OCI-LY7 (cell line): Measurements from ENCODE around the gene ZNF148. TPM values are rescaled to one million over a fixed set of nuclear protein-coding genes. Genes with fewer than 3 reads are reported as not detected.
A peak's percentile ranks its signal among the peaks of the same experiment; 100 is the strongest.

Source experiments
- BruUV-seq: library from RNA; stranded (reverse); fragments of 400-500 nt; replicated peaks from 2 replicates; lab custom pipeline; 2021; lab: Mats Ljungman, UMichigan
- CTCF ChIA-PET: fragments of 300-600 bp; sonication (Branson Sonifier 250); formaldehyde crosslinking; loops from one replicate; lab custom pipeline; 2022; ENCODE audit warnings: antibody characterized with exemption; ENCODE audit not compliant: unreplicated experiment; lab: Charles Lee
- POLR2A ChIA-PET: fragments of 300-600 bp; sonication (Branson Sonifier 250); formaldehyde crosslinking; loops from one replicate; lab custom pipeline; 2022; ENCODE audit warnings: antibody characterized with exemption; lab: Charles Lee
- DNase-seq: peaks from one replicate; pipeline ENCODE4 v3.0.0-alpha.2; 2015; ENCODE audit warnings: low spot score
- H2AFZ ChIP-seq: fragments of 200-600 bp; sonication (generic), shearing (Covaris generic); 2 replicates; pipeline ENCODE4 v1.6.1; 2014; ENCODE audit warnings: mild to moderate bottlenecking, antibody characterized with exemption, low read length, moderate library complexity
- H3K27ac ChIP-seq: fragments of 200-600 bp; sonication (generic); 2 replicates; pipeline ENCODE4 v1.5.1; 2014; ENCODE audit warnings: mixed run types, low read depth, mild to moderate bottlenecking, moderate library complexity, low read length, inconsistent platforms; ENCODE audit not compliant: poor library complexity, severe bottlenecking
- H3K36me3 ChIP-seq: fragments of 200-600 bp; sonication (generic); 2 replicates; pipeline ENCODE4 v1.6.1; 2014; ENCODE audit warnings: mild to moderate bottlenecking, antibody characterized with exemption, low read length, moderate library complexity, mixed read lengths; ENCODE audit not compliant: insufficient read depth
- H3K4me1 ChIP-seq: fragments of 200-600 bp; sonication (generic); 2 replicates; pipeline ENCODE4 v1.5.1; 2014; ENCODE audit warnings: mild to moderate bottlenecking, low read length; ENCODE audit not compliant: insufficient read depth, poor library complexity, severe bottlenecking
- H3K4me2 ChIP-seq: fragments of 200-600 bp; sonication (generic); 2 replicates; pipeline ENCODE4 v1.6.1; 2014; ENCODE audit warnings: mild to moderate bottlenecking, low read length
- H3K4me3 ChIP-seq: fragments of 200-600 bp; sonication (generic); 2 replicates; pipeline ENCODE4 v1.5.1; 2014; ENCODE audit warnings: mild to moderate bottlenecking, low read depth, low read length; ENCODE audit not compliant: poor library complexity, severe bottlenecking
- H3K79me2 ChIP-seq: fragments of 200-600 bp; sonication (generic); 2 replicates; pipeline ENCODE4 v1.6.1; 2016; ENCODE audit warnings: low read depth, mild to moderate bottlenecking, low read length, moderate library complexity, mixed read lengths; ENCODE audit not compliant: insufficient read depth
- H3K9me2 ChIP-seq: fragments of 200-600 bp; sonication (generic); 2 replicates; pipeline ENCODE4 v1.6.1; 2016; ENCODE audit warnings: mild to moderate bottlenecking, low read length, mixed read lengths; ENCODE audit not compliant: insufficient read depth
- H3K9me3 ChIP-seq: fragments of 200-600 bp; sonication (generic); 2 replicates; pipeline ENCODE4 v1.6.1; 2014; ENCODE audit warnings: mild to moderate bottlenecking, mixed run types, low read length, mixed read lengths
- H4K20me1 ChIP-seq: fragments of 200-600 bp; sonication (generic); 2 replicates; pipeline ENCODE4 v1.6.1; 2014; ENCODE audit warnings: mild to moderate bottlenecking, antibody characterized with exemption, low read length, moderate library complexity, mixed read lengths; ENCODE audit not compliant: insufficient read depth
- EZH2phosphoT487 ChIP-seq: fragments of 200-600 bp; sonication (generic); IDR thresholded peaks from 2 replicates; pipeline ENCODE4 v1.6.1; 2018; ENCODE audit warnings: low read depth, borderline replicate concordance, mild to moderate bottlenecking, mixed run types, antibody characterized with exemption, low read length, moderate library complexity, mixed read lengths
- intact Hi-C: fragments of 100-400 bp; cut with micrococcal nuclease; formaldehyde crosslinking; loops from one replicate; pipeline ENCODE4 v1.10.0; 2022; ENCODE audit not compliant: unreplicated experiment
- total RNA-seq, 2 experiments: library from RNA; depleted of rRNA in 1 of 2; stranded (reverse); fragments of >200 nt in 1 of 2; shearing (Covaris generic) in 1 of 2; gene quantifications; 2 replicates each; pipeline ENCODE4 v1.2.3, GENCODE V29; 2014 to 2022
- TF ChIP-seq, protein P1 (sequence below): fragments of 200-600 bp; sonication (generic); conservative IDR thresholded peaks from 2 replicates; pipeline ENCODE4 v1.5.1; 2014; ENCODE audit warnings: mild to moderate bottlenecking, antibody characterized with exemption, low read length, moderate library complexity, mixed read lengths

ZNF148 gene
- total RNA-seq, 2 experiments from 2014 or later, result 19.8 to 35.4 TPM

DNA sequence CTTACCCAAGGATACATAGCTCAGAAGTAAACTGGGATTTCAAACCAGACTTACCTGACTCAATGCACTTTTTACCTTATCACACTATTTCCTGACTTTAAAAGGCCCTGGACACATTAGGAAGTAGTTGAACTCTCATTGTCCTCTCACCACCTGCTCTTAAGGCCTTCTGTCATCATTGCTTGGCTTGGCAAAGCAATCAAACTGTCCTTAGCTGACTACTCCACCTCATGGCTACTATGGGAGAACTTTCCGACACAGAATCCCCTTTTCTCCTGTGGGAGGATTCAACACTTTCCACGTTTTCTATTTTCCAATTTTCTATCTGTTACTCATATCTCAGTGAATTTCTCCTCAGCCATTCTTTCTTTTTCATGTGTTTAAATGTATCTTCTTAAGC, 55.4 kb downstream of the ZNF148 start:
- H3K4me3 ChIP-seq, result no peak overlapping the region
- no peak overlapping the region for H2AFZ ChIP-seq
- no peak for DNase-seq
- ChIA-PET POLR2A (interaction anchor here (0.8 kb wide), 1 partner anchor 62 kb away, joined by 3 read pairs; no protein-coding TSS in a partner anchor), CTCF (no interaction called here)
- no peaks in the 10 kb centered on the region for H3K9me3 ChIP-seq
- H4K20me1 ChIP-seq, result no peaks in the 10 kb centered on the region
- peaks cover 19% of the 10 kb centered on the region for H3K4me1 ChIP-seq
- H3K4me2 ChIP-seq, result no peak overlapping the region
- TF ChIP-seq EZH2phosphoT487, result no peak
- TF ChIP-seq, protein P1, sequence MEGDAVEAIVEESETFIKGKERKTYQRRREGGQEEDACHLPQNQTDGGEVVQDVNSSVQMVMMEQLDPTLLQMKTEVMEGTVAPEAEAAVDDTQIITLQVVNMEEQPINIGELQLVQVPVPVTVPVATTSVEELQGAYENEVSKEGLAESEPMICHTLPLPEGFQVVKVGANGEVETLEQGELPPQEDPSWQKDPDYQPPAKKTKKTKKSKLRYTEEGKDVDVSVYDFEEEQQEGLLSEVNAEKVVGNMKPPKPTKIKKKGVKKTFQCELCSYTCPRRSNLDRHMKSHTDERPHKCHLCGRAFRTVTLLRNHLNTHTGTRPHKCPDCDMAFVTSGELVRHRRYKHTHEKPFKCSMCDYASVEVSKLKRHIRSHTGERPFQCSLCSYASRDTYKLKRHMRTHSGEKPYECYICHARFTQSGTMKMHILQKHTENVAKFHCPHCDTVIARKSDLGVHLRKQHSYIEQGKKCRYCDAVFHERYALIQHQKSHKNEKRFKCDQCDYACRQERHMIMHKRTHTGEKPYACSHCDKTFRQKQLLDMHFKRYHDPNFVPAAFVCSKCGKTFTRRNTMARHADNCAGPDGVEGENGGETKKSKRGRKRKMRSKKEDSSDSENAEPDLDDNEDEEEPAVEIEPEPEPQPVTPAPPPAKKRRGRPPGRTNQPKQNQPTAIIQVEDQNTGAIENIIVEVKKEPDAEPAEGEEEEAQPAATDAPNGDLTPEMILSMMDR, result no peak
- intact Hi-C loops, result no loop called here
- TSS peak; percentile 16 for BruUV-seq
- H3K9me2 ChIP-seq, result no peaks in the 10 kb centered on the region
- H3K27ac ChIP-seq, result no peak overlapping the region
- 0 out of 2 replicates have a peak, but pooled peaks cover 4% of the 10 kb centered on the region for H3K79me2 ChIP-seq
- H3K36me3 ChIP-seq, result peaks cover 80% of the 10 kb centered on the region

GRCh38 chr3:125318871-125319270, 56.3 kb downstream of the ZNF148 start:
- CTCF ChIA-PET, result no interaction called here

More at GRCh38 chr3:125318871-125319270, 56.3 kb downstream of the ZNF148 start:
- no peaks in the 10 kb centered on the region for H4K20me1 ChIP-seq
- H3K9me2 ChIP-seq, result no peaks in the 10 kb centered on the region
- POLR2A ChIA-PET, result interaction anchor here (0.8 kb wide), 1 partner anchor 63 kb away, joined by 3 read pairs; no protein-coding TSS in a partner anchor
- H2AFZ ChIP-seq, result no peak overlapping the region
- no peak overlapping the region for H3K4me3 ChIP-seq
- intact Hi-C loops, result no loop called here
- DNase-seq, result no peak
- TF ChIP-seq, protein P1, result no peak
- TF ChIP-seq EZH2phosphoT487, result no peak
- no peak overlapping the region for H3K27ac ChIP-seq
- H3K9me3 ChIP-seq, result no peaks in the 10 kb centered on the region
- H3K4me1 ChIP-seq, result peaks cover 19% of the 10 kb centered on the region
- BruUV-seq, result no TSS peak
- no peaks in the 10 kb centered on the region for H3K79me2 ChIP-seq
- H3K4me2 ChIP-seq, result no peak overlapping the region
- peaks cover 85% of the 10 kb centered on the region for H3K36me3 ChIP-seq
